Calu3 (cell line): ENCODE measurements around the gene LCP2. TPM values are rescaled to one million over a fixed set of nuclear protein-coding genes. Genes with fewer than 3 reads are reported as not detected.

Experiments
- BruUV-seq: library from RNA; stranded (reverse); fragments of 400-500 nt; replicated peaks from 2 replicates; lab custom pipeline; 2021; lab: Mats Ljungman, UMichigan
- CTCF ChIA-PET: fragments of 300-600 bp; sonication (Branson Sonifier 250); formaldehyde crosslinking; loops from one replicate; lab custom pipeline; 2022; ENCODE audit warnings: antibody characterized with exemption; lab: Charles Lee
- DNase-seq: peaks from one replicate; pipeline ENCODE4 v3.0.0; 2022
- H3K27ac Mint-ChIP-seq: one replicate; pipeline ENCODE4 v1.8.0; 2022; ENCODE audit warnings: mixed read lengths; ENCODE audit not compliant: unreplicated experiment
- H3K27me3 Mint-ChIP-seq: one replicate; pipeline ENCODE4 v1.8.0; 2022; ENCODE audit warnings: mixed read lengths; ENCODE audit not compliant: unreplicated experiment
- H3K36me3 Mint-ChIP-seq: one replicate; pipeline ENCODE4 v1.8.0; 2022; ENCODE audit warnings: mild to moderate bottlenecking, moderate library complexity, mixed read lengths; ENCODE audit not compliant: insufficient read depth, unreplicated experiment
- H3K4me1 Mint-ChIP-seq: one replicate; pipeline ENCODE4 v1.8.0; 2022; ENCODE audit warnings: mild to moderate bottlenecking, low read depth, mixed read lengths; ENCODE audit not compliant: unreplicated experiment
- H3K4me3 Mint-ChIP-seq: one replicate; pipeline ENCODE4 v1.8.0; 2022; ENCODE audit warnings: mild to moderate bottlenecking, low read depth, moderate library complexity, mixed read lengths; ENCODE audit not compliant: unreplicated experiment
- H3K9me3 Mint-ChIP-seq: one replicate; pipeline ENCODE4 v1.8.0; 2022; ENCODE audit warnings: low read depth, mixed read lengths; ENCODE audit not compliant: unreplicated experiment
- CTCF ChIP-seq: fragments of 200-600 bp; IDR thresholded peaks from one replicate; pipeline ENCODE4 v1.8.0; 2022; ENCODE audit warnings: antibody characterized with exemption; ENCODE audit not compliant: unreplicated experiment
- intact Hi-C: fragments of 100-400 bp; cut with micrococcal nuclease; formaldehyde crosslinking; loops from one replicate; pipeline ENCODE4 v1.10.0; 2022; ENCODE audit not compliant: unreplicated experiment
- total RNA-seq: library from RNA; stranded (reverse); gene quantifications from 2 replicates; pipeline ENCODE4 v1.2.3, GENCODE V29; 2022

Gene LCP2
- total RNA-seq, 1 experiment from 2014 or later = not detected

- no peak overlapping the region for H3K4me3 Mint-ChIP-seq
- H3K9me3 Mint-ChIP-seq = no peaks in the 10 kb centered on the region
- intact Hi-C loops = no loop called here
- H3K27ac Mint-ChIP-seq = no peak overlapping the region
- BruUV-seq = no TSS peak
- H3K36me3 Mint-ChIP-seq = no peaks in the 10 kb centered on the region
- CTCF ChIA-PET = no interaction called here
- no peak for DNase-seq
- no peak for TF ChIP-seq CTCF
- no peaks in the 10 kb centered on the region for H3K4me1 Mint-ChIP-seq
- H3K27me3 Mint-ChIP-seq = peaks cover 89% of the 10 kb centered on the region
Measured at GRCh38 chr5:170296036-170296934, 1.3 kb downstream of the LCP2 start.

- Mint-ChIP-seq H3K9me3 (peaks cover 7% of the 10 kb centered on the region), H3K27ac (no peak overlapping the region), H3K4me3 (no peak overlapping the region), H3K36me3 (no peaks in the 10 kb centered on the region), H3K4me1 (no peaks in the 10 kb centered on the region), H3K27me3 (peaks cover 100% of the 10 kb centered on the region)
- no peak for DNase-seq
- intact Hi-C loops = no loop called here
- TF ChIP-seq CTCF = no peak
- CTCF ChIA-PET = interaction anchor here (0.9 kb wide), 1 partner anchor 11 kb away, joined by 5 read pairs; no protein-coding TSS in a partner anchor
- BruUV-seq = no TSS peak
Measured at GRCh38 chr5:170294556-170294955, 3.0 kb downstream of the LCP2 start.

- H3K9me3 Mint-ChIP-seq = peaks cover 9% of the 10 kb centered on the region
- intact Hi-C loops = no loop called here
- peaks cover 100% of the 10 kb centered on the region for H3K27me3 Mint-ChIP-seq
- no peak for TF ChIP-seq CTCF
- CTCF ChIA-PET = no interaction called here
- H3K4me3 Mint-ChIP-seq = no peak overlapping the region
- DNase-seq = no peak
- H3K4me1 Mint-ChIP-seq = no peaks in the 10 kb centered on the region
- no peaks in the 10 kb centered on the region for H3K36me3 Mint-ChIP-seq
- no TSS peak for BruUV-seq
- no peak overlapping the region for H3K27ac Mint-ChIP-seq
Measured at GRCh38 chr5:170294057-170294456, 3.5 kb downstream of the LCP2 start.

GRCh38 chr5:170293273-170293672, 4.3 kb downstream of the LCP2 start:
- H3K4me1 Mint-ChIP-seq = no peaks in the 10 kb centered on the region
- H3K36me3 Mint-ChIP-seq = no peaks in the 10 kb centered on the region
- H3K27me3 Mint-ChIP-seq = peaks cover 100% of the 10 kb centered on the region
- H3K4me3 Mint-ChIP-seq = no peak overlapping the region
- intact Hi-C loops = no loop called here
- CTCF ChIA-PET = no interaction called here
- no TSS peak for BruUV-seq
- peaks cover 9% of the 10 kb centered on the region for H3K9me3 Mint-ChIP-seq
- no peak for TF ChIP-seq CTCF
- DNase-seq = no peak
- no peak overlapping the region for H3K27ac Mint-ChIP-seq
